Measurements from ENCODE around the gene RBPMS2. TPM values are rescaled to one million over a fixed set of nuclear protein-coding genes. Genes with fewer than 3 reads are reported as not detected.

RBPMS2 gene
- total RNA-seq, 1 experiment from 2014 or later: 181 TPM

GRCh38 chr15:64783796-64784195 lies 8.4 kb upstream of the RBPMS2 start:
- no peak overlapping the region for H4K5ac ChIP-seq (ENCODE audit: insufficient read length, low read depth, low read length)
- H4K91ac ChIP-seq (ENCODE audit: insufficient read length, low read depth, low read length): no peak overlapping the region
- no peak overlapping the region for H3K14ac ChIP-seq (ENCODE audit: insufficient read depth, low read length)
- H3K23ac ChIP-seq (ENCODE audit: insufficient read length, low read depth, low read length): no peak overlapping the region
- no peak overlapping the region for H3K4ac ChIP-seq (ENCODE audit: low read depth, low read length)
- H3K27ac ChIP-seq (ENCODE audit: insufficient read length, low read depth, low read length): no peak overlapping the region
- no peak overlapping the region for H2BK15ac ChIP-seq (ENCODE audit: low read depth, low read length)
- H2AFZ ChIP-seq (ENCODE audit: low read length): no peak overlapping the region
- no peak overlapping the region for H3K4me2 ChIP-seq (ENCODE audit: insufficient read depth, insufficient read length, low read length)
- H2BK12ac ChIP-seq (ENCODE audit: insufficient read length, low read depth, low read length): no peak overlapping the region
- H2BK120ac ChIP-seq (ENCODE audit: low read depth, low read length, poor library complexity, severe bottlenecking): no peak overlapping the region
- Mint-ChIP-seq H3K27ac (peak overlapping the region in 1 of 3 experiments; percentile 70; a peak in 2 of 7 replicates), H3K36me3 (ENCODE audit: insufficient read depth in 1 of 3, low read depth in 3 of 3) (no peaks in the 10 kb centered on the region; a peak in 2 of 7 replicates), H3K4me1 (peaks cover 35 to 38% of the 10 kb centered on the region in 2 experiments), H3K4me3 (no peak overlapping the region), H3K27me3 (ENCODE audit: low read depth) (no peaks in the 10 kb centered on the region), H3K9me3 (no peaks in the 10 kb centered on the region)
- H3K79me2 ChIP-seq (ENCODE audit: insufficient read depth, low read length): no peaks in the 10 kb centered on the region
- no peak overlapping the region for H4K8ac ChIP-seq (replicated peaks; ENCODE audit: insufficient read length, low read depth, low read length)
- H3K9me3 ChIP-seq (ENCODE audit: control insufficient read depth, low read depth, low read length): no peaks in the 10 kb centered on the region
- H3K56ac ChIP-seq (ENCODE audit: insufficient read length, low read depth, low read length): no peak overlapping the region
- no peak overlapping the region for H3T11ph ChIP-seq (ENCODE audit: low read length)
- no peaks in the 10 kb centered on the region for H3K79me1 ChIP-seq (ENCODE audit: insufficient read depth, low read depth, low read length, poor library complexity, severe bottlenecking)
- peaks cover 11% of the 10 kb centered on the region; the same call in 1 of the 2 replicates for H3K4me1 ChIP-seq (ENCODE audit: insufficient read depth, low read length)
- no peak overlapping the region for H2AK5ac ChIP-seq (ENCODE audit: insufficient read length, low read length)
- no peak overlapping the region for H3K18ac ChIP-seq (ENCODE audit: insufficient read length, low read depth, low read length)
- no peak overlapping the region for H2BK5ac ChIP-seq (ENCODE audit: insufficient read length, low read length)
- no peak for TF ChIP-seq CTCF (conservative IDR thresholded peaks at IDR 0.05)
- H3K23me2 ChIP-seq (ENCODE audit: insufficient read length, low read depth, low read length, poor library complexity, severe bottlenecking): no peaks in the 10 kb centered on the region
- H3K27me3 ChIP-seq (ENCODE audit: insufficient read depth, low read length): no peaks in the 10 kb centered on the region
- no peaks in the 10 kb centered on the region for H4K20me1 ChIP-seq (ENCODE audit: control insufficient read depth, insufficient read depth, insufficient read length)
- WGBS (ENCODE audit: extremely low coverage, insufficient read length, low lambda C conversion rate): no CpG with 5 or more reads among the region's 4 CpGs
- no peak for DNase-seq
- no peak overlapping the region for H2BK20ac ChIP-seq (ENCODE audit: low read depth, low read length, poor library complexity, severe bottlenecking)
- H3K9ac ChIP-seq (ENCODE audit: extremely low read depth, insufficient read length, low read length): no peak overlapping the region
